Upper lobe of right lung (tissue), 1 donor: ENCODE measurements around the gene SMARCAL1. TPM values are rescaled to one million over a fixed set of nuclear protein-coding genes. Genes with fewer than 3 reads are reported as not detected.
A peak's percentile ranks its signal among the peaks of the same experiment; 100 is the strongest.

Experiments used
- ATAC-seq: fragments of 200-7000 bp; cut with Tn5 transposase; one replicate; pipeline ENCODE4 v1.9.1; 2020; ENCODE audit warnings: mild to moderate bottlenecking, moderate library complexity
- DNase-seq: peaks from one replicate; pipeline ENCODE4 v3.0.0-alpha.2; 2020
- H3K27ac ChIP-seq: fragments of 200-600 bp; one replicate; pipeline ENCODE4 v1.8.0; 2022
- H3K27me3 ChIP-seq: fragments of 200-600 bp; one replicate; pipeline ENCODE4 v1.8.0; 2022; ENCODE audit warnings: mild to moderate bottlenecking
- H3K36me3 ChIP-seq: fragments of 200-600 bp; one replicate; pipeline ENCODE4 v1.8.0; 2022
- H3K4me1 ChIP-seq: fragments of 200-600 bp; one replicate; pipeline ENCODE4 v1.8.0; 2022
- H3K4me3 ChIP-seq: fragments of 200-600 bp; one replicate; pipeline ENCODE4 v1.8.0; 2022; ENCODE audit warnings: mild to moderate bottlenecking
- H3K9me3 ChIP-seq: fragments of 200-600 bp; one replicate; pipeline ENCODE4 v1.8.0; 2022
- intact Hi-C: fragments of 100-400 bp; cut with DNase I; formaldehyde crosslinking; loops from one replicate; pipeline ENCODE4 v1.11.0; 2022
- total RNA-seq: library from RNA; stranded (reverse); fragmentation: NEBNext Ultra II Directional; extraction: Animal tissue kit (Norgen Biotek cat#: 25700); gene quantifications from one replicate; pipeline ENCODE4 v1.2.1, GENCODE V29; 2021
- TF ChIP-seq, protein P1 (sequence below): fragments of 200-600 bp; IDR thresholded peaks from one replicate; pipeline ENCODE4 v1.8.0; 2022; ENCODE audit warnings: antibody characterized with exemption
- donor health status: DM: no; HTN: yes; CAD: no; lungs with severe emphysema.

SMARCAL1 gene
- total RNA-seq, 1 donor from 2014 or later = 16.7 TPM

DNA sequence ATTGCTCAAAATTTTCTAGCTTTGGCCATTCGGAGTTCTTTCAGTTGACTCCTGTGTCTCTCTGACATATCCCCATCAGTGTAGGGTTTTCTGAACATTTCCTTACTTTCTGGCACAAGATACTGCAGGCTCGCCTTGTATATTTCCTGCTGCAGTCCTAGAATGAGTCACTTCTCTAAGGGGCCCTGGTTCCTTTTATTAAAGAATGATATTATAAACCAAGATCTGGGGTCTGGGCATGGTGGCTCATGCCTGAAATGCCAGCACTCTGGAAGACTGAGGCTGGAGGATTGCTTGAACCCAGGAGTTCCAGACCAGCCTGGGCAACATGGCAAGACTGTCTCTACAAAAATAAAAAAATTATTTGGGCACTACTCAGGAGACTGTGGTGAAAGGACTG, 83.4 kb downstream of the SMARCAL1 start:
- ATAC-seq = no peak
- intact Hi-C loops = no loop called here
- TF ChIP-seq, protein P1, sequence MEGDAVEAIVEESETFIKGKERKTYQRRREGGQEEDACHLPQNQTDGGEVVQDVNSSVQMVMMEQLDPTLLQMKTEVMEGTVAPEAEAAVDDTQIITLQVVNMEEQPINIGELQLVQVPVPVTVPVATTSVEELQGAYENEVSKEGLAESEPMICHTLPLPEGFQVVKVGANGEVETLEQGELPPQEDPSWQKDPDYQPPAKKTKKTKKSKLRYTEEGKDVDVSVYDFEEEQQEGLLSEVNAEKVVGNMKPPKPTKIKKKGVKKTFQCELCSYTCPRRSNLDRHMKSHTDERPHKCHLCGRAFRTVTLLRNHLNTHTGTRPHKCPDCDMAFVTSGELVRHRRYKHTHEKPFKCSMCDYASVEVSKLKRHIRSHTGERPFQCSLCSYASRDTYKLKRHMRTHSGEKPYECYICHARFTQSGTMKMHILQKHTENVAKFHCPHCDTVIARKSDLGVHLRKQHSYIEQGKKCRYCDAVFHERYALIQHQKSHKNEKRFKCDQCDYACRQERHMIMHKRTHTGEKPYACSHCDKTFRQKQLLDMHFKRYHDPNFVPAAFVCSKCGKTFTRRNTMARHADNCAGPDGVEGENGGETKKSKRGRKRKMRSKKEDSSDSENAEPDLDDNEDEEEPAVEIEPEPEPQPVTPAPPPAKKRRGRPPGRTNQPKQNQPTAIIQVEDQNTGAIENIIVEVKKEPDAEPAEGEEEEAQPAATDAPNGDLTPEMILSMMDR = no peak

DNA sequence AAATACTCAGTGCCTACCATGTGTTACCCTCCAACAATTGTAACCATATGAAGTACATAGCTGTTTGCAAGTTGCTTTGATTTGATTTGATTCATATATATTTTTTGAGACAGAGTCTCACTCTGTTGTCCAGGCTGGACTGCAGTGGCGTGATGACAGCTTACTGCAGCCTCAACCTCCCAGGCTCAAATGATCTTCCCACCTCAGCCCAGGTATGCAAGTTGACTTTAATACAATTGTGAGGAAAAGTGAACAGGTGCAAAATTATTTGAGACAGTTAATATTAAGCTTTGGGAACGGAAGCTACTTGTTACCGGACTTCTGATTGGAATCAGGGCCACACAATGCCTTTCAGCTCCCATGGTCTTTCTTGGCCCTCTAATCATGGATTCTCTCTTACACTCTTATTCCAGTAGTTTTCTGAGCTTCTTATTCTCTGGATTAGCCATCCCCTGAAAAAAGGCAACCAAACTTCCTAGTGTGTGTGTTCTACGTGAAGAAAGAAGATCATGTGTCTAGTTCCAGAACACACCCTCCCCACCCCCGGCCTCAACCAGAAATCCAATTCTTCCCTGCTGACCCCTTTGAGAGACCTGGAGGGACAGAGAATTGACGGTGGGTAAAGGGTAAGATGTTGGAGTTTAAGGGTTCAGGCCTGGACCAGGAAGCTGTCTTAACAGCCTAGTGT, 85.2 kb downstream of the SMARCAL1 start:
- H3K27ac ChIP-seq = peak overlapping the region; percentile 83
- peaks cover 29% of the 10 kb centered on the region for H3K36me3 ChIP-seq
- peaks cover 15% of the 10 kb centered on the region for H3K4me1 ChIP-seq
- TF ChIP-seq, protein P1 = no peak
- H3K27me3 ChIP-seq = no peaks in the 10 kb centered on the region
- no peak for ATAC-seq
- H3K4me3 ChIP-seq = peak overlapping the region; percentile 83
- no peak for DNase-seq
- no peaks in the 10 kb centered on the region for H3K9me3 ChIP-seq
- intact Hi-C loops = no loop called here

More for the DNA sequence above, 83.4 kb downstream of the SMARCAL1 start:
- peaks cover 19% of the 10 kb centered on the region for H3K4me1 ChIP-seq
- DNase-seq = no peak
- no peak overlapping the region for H3K4me3 ChIP-seq
- H3K27ac ChIP-seq = no peak overlapping the region
- H3K36me3 ChIP-seq = peaks cover 10% of the 10 kb centered on the region
- H3K9me3 ChIP-seq = no peaks in the 10 kb centered on the region
- no peaks in the 10 kb centered on the region for H3K27me3 ChIP-seq

DNA sequence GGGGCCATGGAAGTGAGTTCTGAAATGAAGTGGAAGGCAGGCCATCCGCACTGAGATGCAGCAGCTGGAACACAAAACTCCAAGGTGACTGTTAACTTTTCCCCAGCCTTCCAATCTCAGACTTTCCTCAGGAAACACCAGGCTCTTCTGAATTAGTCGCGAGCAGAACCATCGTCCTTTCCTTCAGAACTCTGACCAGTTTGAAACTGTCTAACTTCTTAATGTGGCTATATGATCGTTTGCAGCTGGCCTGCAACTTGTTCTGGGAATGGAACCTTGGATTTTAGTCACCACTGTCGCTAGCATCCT, 85.7 kb downstream of the SMARCAL1 start:
- no peaks in the 10 kb centered on the region for H3K9me3 ChIP-seq
- DNase-seq = no peak
- no peaks in the 10 kb centered on the region for H3K27me3 ChIP-seq
- peaks cover 15% of the 10 kb centered on the region for H3K4me1 ChIP-seq
- H3K4me3 ChIP-seq = peak overlapping the region; percentile 83
- ATAC-seq = no peak
- H3K36me3 ChIP-seq = peaks cover 34% of the 10 kb centered on the region
- H3K27ac ChIP-seq = peak overlapping the region; percentile 83
- TF ChIP-seq, protein P1 = no peak
- intact Hi-C loops = no loop called here

DNA sequence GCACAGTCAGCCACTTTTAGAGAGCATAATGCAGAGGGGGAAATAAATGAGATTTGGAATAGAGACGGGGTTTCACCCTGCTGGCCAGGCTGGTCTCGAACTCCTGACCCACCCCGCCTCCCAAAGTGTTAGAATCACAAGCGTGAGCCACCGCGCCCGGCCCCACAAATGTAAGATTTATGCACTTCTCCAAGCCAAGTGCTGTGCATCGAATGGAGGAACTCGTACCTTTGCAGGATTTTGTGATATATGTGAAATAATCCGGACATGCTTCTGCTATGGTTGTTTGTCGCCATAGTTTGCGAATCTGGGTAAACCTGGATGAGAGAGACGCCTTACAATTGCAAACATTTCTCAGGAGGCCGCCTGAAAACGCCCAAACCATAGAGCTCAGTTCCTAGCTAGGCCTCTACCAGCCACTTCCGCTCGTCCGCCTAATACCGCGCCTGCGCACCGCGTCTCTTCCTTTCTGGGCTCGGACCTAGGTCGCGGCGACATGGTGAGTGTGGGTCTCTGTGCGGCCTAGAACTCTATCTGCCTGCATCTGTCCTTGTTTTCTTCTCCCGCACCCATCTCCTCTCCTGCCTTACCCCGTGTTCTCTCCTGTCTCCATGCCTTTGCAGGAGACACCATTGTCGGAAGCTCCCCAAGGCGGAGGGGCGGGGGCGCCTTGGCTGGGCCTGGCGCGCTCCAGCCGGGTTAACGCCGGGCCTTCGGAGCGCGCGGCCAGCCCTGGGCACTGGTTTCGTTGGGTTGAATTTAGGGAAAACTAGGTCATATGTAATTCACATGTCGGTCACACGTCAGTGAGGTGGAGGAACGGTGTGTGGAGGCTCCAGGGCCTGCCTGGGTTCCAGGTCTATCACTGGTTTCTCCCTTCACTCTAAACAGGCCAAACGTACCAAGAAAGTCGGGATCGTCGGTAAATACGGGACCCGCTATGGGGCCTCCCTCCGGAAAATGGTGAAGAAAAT, 86.4 kb downstream of the SMARCAL1 start, which contains the start of gene RPL37A:
Gene RPL37A (plus strand): TSS at position 466 of the 974 bp plus-strand sequence. CDS start 31 bp downstream, at position 497.
- H3K9me3 ChIP-seq = no peaks in the 10 kb centered on the region
- H3K27me3 ChIP-seq = no peaks in the 10 kb centered on the region
- TF ChIP-seq, protein P1 = no peak
- peaks cover 15% of the 10 kb centered on the region for H3K4me1 ChIP-seq
- DNase-seq = peak; percentile 96
- peak; percentile 98 for ATAC-seq
- peak within 1 kb of the TSS; percentile 83 for H3K27ac ChIP-seq
- peak within 1 kb of the TSS; percentile 83 for H3K4me3 ChIP-seq
- peaks cover 40% of the 10 kb centered on the region for H3K36me3 ChIP-seq
- intact Hi-C loops = no loop called here

DNA sequence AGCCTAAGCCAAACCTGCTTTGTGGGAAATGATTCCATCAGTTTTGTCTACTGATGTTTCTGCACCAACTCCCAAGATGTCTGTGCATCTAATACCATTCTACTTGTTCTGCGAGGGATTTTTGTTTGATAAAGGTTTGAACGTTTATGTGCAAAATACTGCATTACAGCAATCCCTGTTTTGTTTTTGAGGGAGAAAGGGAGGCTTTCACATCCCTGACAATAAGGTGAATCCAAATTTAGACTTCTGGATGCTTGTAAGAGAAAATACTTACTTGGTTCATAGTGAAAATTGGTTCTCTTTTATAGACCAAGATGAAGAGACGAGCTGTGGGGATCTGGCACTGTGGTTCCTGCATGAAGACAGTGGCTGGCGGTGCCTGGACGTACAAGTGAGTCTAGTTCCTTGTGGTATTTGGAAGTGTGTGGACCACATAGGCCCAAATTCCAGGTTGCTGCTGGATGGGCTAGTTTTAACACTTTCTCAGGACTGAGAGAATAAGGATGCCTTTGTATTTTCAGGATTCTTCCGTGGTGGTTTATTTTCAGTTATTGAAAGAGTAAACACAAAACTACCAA, 87.4 kb downstream of the SMARCAL1 start:
- no peak for ATAC-seq
- Histone ChIP-seq H3K4me3 (peak overlapping the region; percentile 83), H3K36me3 (peaks cover 51% of the 10 kb centered on the region), H3K27me3 (no peaks in the 10 kb centered on the region), H3K4me1 (peaks cover 15% of the 10 kb centered on the region), H3K27ac (peak overlapping the region; percentile 83), H3K9me3 (no peaks in the 10 kb centered on the region)
- no peak for DNase-seq
- intact Hi-C loops = no loop called here
- TF ChIP-seq, protein P1 = no peak
